Neural cell (in vitro differentiated cells): ENCODE data around the gene CAPN5. TPM values are rescaled to one million over a fixed set of nuclear protein-coding genes. Genes with fewer than 3 reads are reported as not detected.

Source experiments
- H2AFZ ChIP-seq: fragments of 200-600, 300-800 bp; sonication (generic), shearing (Covaris generic); 2 replicates; pipeline ENCODE4 v1.6.0; 2014; ENCODE audit warnings: low read depth, mild to moderate bottlenecking, antibody characterized with exemption, low read length, moderate library complexity
- H3F3A ChIP-seq: fragments of 200-600 bp; shearing (Covaris generic); 2 replicates; pipeline ENCODE4 v1.6.1; 2016; ENCODE audit warnings: mild to moderate bottlenecking, moderate library complexity, mixed read lengths, antibody characterized with exemption, low read length; ENCODE audit not compliant: insufficient read depth, poor library complexity, severe bottlenecking
- H3K27ac ChIP-seq: fragments of 200-600, 300-800 bp; sonication (generic), shearing (Covaris generic); 2 replicates; pipeline ENCODE4 v1.5.1; 2014; ENCODE audit warnings: mild to moderate bottlenecking, low read length, moderate library complexity
- H3K27me3 ChIP-seq: fragments of 300-800, 200-600 bp; sonication (generic), shearing (Covaris generic); 2 replicates; pipeline ENCODE4 v1.6.0; 2014; ENCODE audit warnings: mild to moderate bottlenecking, low read depth, low read length, moderate library complexity; ENCODE audit not compliant: insufficient read depth
- H3K36me3 ChIP-seq: fragments of 300-800, 200-600 bp; sonication (generic), shearing (Covaris generic); 2 replicates; pipeline ENCODE4 v1.5.1; 2014; ENCODE audit warnings: mild to moderate bottlenecking, antibody characterized with exemption, low read length, moderate library complexity; ENCODE audit not compliant: insufficient read depth
- H3K4me2 ChIP-seq: fragments of 300-800, 200-600 bp; sonication (generic), shearing (Covaris generic); 2 replicates; pipeline ENCODE4 v1.6.0; 2014; ENCODE audit warnings: mild to moderate bottlenecking, low read length
- H3K4me3 ChIP-seq: fragments of 300-800, 200-600 bp; sonication (generic), shearing (Covaris generic); 2 replicates; pipeline ENCODE4 v1.5.1; 2014; ENCODE audit warnings: mild to moderate bottlenecking, low read length, moderate library complexity
- H3K79me2 ChIP-seq: fragments of 200-600 bp; shearing (Covaris generic); replicated peaks from 2 replicates; pipeline ENCODE4 v1.6.0; 2014; ENCODE audit warnings: mild to moderate bottlenecking, low read length, moderate library complexity; ENCODE audit not compliant: insufficient read depth
- H3K9ac ChIP-seq: fragments of 300-800, 200-600 bp; sonication (generic), shearing (Covaris generic); 2 replicates; pipeline ENCODE4 v1.6.1; 2016; ENCODE audit warnings: mild to moderate bottlenecking, low read length, mixed read lengths
- H3K9me2 ChIP-seq: fragments of 200-600 bp; shearing (Covaris generic); 2 replicates; pipeline ENCODE4 v1.6.1; 2016; ENCODE audit warnings: mild to moderate bottlenecking, low read length, mixed read lengths; ENCODE audit not compliant: insufficient read depth
- H3K9me3 ChIP-seq: fragments of 200-600, 300-800 bp; sonication (generic), shearing (Covaris generic); 2 replicates; pipeline ENCODE4 v1.6.1; 2016; ENCODE audit warnings: mild to moderate bottlenecking, mixed run types, low read length, moderate library complexity, mixed read lengths
- H4K20me1 ChIP-seq: fragments of 200-600 bp; shearing (Covaris generic); 2 replicates; pipeline ENCODE4 v1.6.1; 2016; ENCODE audit warnings: mild to moderate bottlenecking, mixed run types; ENCODE audit not compliant: insufficient read depth
- CTCF ChIP-seq: fragments of 450-650 bp; IDR thresholded peaks from 2 replicates; pipeline ENCODE4 v1.5.1; 2014; ENCODE audit warnings: antibody characterized with exemption, mild to moderate bottlenecking, moderate library complexity; ENCODE audit not compliant: poor library complexity, severe bottlenecking
- EZH2 ChIP-seq: fragments of 200-600, 300-800 bp; shearing (Covaris generic), sonication (generic); IDR thresholded peaks from 2 replicates; pipeline ENCODE4 v1.6.1; 2014; ENCODE audit warnings: antibody characterized with exemption, low read length, borderline replicate concordance, mild to moderate bottlenecking; ENCODE audit not compliant: insufficient read depth, poor library complexity, severe bottlenecking
- MXI1 ChIP-seq: fragments of 450-650 bp; conservative IDR thresholded peaks from 2 replicates; pipeline ENCODE4 v1.6.1; 2014; ENCODE audit warnings: antibody characterized with exemption, mild to moderate bottlenecking; ENCODE audit not compliant: poor library complexity, severe bottlenecking
- POLR2AphosphoS5 ChIP-seq: IDR thresholded peaks from 2 replicates; pipeline ENCODE4 v1.6.1; 2012
- RAD21 ChIP-seq: fragments of 450-650 bp; conservative IDR thresholded peaks from 2 replicates; pipeline ENCODE4 v1.6.1; 2014; ENCODE audit warnings: antibody characterized with exemption, mild to moderate bottlenecking, moderate library complexity
- REST ChIP-seq: IDR thresholded peaks from 2 replicates; pipeline ENCODE4 v1.6.1; 2012; ENCODE audit warnings: borderline replicate concordance
- SMC3 ChIP-seq: fragments of 450-650 bp; conservative IDR thresholded peaks from 2 replicates; pipeline ENCODE4 v1.6.1; 2014; ENCODE audit warnings: antibody characterized with exemption, mild to moderate bottlenecking, moderate library complexity; ENCODE audit not compliant: poor library complexity
- TAF1 ChIP-seq: IDR thresholded peaks from 2 replicates; pipeline ENCODE4 v1.6.1; 2012; ENCODE audit warnings: low read depth
- polyA plus RNA-seq: library from polyadenylated mRNA; depleted of rRNA; stranded (reverse); fragments of >200 nt; gene quantifications from 2 replicates; pipeline ENCODE4 v1.2.3, GENCODE V29; 2014

CAPN5 gene
- polyA plus RNA-seq, 1 donor from 2014 or later, result 20.5 TPM

GRCh38 chr11:77148963-77149715, 82.4 kb downstream of the CAPN5 start:
- TF ChIP-seq SMC3 (no peak), POLR2AphosphoS5 (no peak), TAF1 (no peak), RAD21 (no peak), EZH2 (no peak), MXI1 (no peak), REST (no peak)
- H3K9me2 ChIP-seq, result no peaks in the 10 kb centered on the region
- H3F3A ChIP-seq, result no peaks in the 10 kb centered on the region
- no peak overlapping the region for H2AFZ ChIP-seq
- no peaks in the 10 kb centered on the region for H3K79me2 ChIP-seq
- no peak overlapping the region for H3K9ac ChIP-seq
- no peak overlapping the region for H3K4me2 ChIP-seq
- H3K4me3 ChIP-seq, result no peak overlapping the region
- H4K20me1 ChIP-seq, result no peaks in the 10 kb centered on the region
- no peaks in the 10 kb centered on the region for H3K27me3 ChIP-seq
- no peaks in the 10 kb centered on the region for H3K36me3 ChIP-seq
- H3K9me3 ChIP-seq, result no peaks in the 10 kb centered on the region
- H3K27ac ChIP-seq, result no peak overlapping the region

GRCh38 chr11:77149716-77150392, 83.1 kb downstream of the CAPN5 start:
- Histone ChIP-seq H3K9me2 (no peaks in the 10 kb centered on the region), H3K27me3 (no peaks in the 10 kb centered on the region), H2AFZ (no peak overlapping the region), H3F3A (no peaks in the 10 kb centered on the region), H3K27ac (no peak overlapping the region), H4K20me1 (no peaks in the 10 kb centered on the region), H3K4me3 (no peak overlapping the region), H3K9ac (no peak overlapping the region), H3K36me3 (no peaks in the 10 kb centered on the region), H3K79me2 (no peaks in the 10 kb centered on the region), H3K9me3 (no peaks in the 10 kb centered on the region), H3K4me2 (no peak overlapping the region)
- no peak for TF ChIP-seq REST
- TF ChIP-seq POLR2AphosphoS5, result no peak
- no peak for TF ChIP-seq TAF1
- no peak for TF ChIP-seq RAD21
- no peak for TF ChIP-seq EZH2
- no peak for TF ChIP-seq SMC3
- no peak for TF ChIP-seq CTCF
